ENCODE results near the gene KCNQ1. TPM values are rescaled to one million over a fixed set of nuclear protein-coding genes. Genes with fewer than 3 reads are reported as not detected.

Gene KCNQ1
- total and polyA plus RNA-seq, 8 donors: 14.0 to 61.1 (median 46.7) TPM

DNA sequence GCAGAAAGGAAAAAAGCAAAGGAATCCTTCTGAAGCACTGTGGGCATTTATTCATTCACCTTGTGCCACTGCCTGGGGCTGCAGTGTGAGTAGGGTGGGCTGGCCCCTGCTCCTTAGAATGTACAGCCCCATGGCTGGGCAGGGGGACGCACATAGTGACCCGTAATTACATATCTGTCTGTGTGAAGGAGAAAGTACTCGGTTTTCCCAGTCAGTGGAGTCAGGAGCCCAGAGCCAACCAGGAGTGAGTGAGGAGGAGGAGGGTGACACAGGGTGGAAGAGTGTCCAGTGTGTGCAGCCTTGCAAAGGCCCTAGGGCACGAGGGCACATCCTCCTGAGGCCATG lies 348.9 kb downstream of the KCNQ1 start:
- H3K27ac ChIP-seq: no peak overlapping the region
- TF ChIP-seq, protein P1, sequence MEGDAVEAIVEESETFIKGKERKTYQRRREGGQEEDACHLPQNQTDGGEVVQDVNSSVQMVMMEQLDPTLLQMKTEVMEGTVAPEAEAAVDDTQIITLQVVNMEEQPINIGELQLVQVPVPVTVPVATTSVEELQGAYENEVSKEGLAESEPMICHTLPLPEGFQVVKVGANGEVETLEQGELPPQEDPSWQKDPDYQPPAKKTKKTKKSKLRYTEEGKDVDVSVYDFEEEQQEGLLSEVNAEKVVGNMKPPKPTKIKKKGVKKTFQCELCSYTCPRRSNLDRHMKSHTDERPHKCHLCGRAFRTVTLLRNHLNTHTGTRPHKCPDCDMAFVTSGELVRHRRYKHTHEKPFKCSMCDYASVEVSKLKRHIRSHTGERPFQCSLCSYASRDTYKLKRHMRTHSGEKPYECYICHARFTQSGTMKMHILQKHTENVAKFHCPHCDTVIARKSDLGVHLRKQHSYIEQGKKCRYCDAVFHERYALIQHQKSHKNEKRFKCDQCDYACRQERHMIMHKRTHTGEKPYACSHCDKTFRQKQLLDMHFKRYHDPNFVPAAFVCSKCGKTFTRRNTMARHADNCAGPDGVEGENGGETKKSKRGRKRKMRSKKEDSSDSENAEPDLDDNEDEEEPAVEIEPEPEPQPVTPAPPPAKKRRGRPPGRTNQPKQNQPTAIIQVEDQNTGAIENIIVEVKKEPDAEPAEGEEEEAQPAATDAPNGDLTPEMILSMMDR (IDR thresholded peaks at IDR 0.05): no peak
- no peaks in the 10 kb centered on the region for H3K4me1 ChIP-seq
- FAIRE-seq (no peak), ATAC-seq (no peak), DNase-seq (peak in 2 of 6 donors; percentile 6 to 39)
- H3K4me3 ChIP-seq: no peak overlapping the region
- intact Hi-C loops (cut with DNase I): no loop called here
- no peaks in the 10 kb centered on the region for H3K27me3 ChIP-seq
- 94 to 95% methylated on average over 4 of the region's 4 CpGs for WGBS, 2 donors
- no peaks in the 10 kb centered on the region for H3K9me3 ChIP-seq
- no peaks in the 10 kb centered on the region for H3K36me3 ChIP-seq

DNA sequence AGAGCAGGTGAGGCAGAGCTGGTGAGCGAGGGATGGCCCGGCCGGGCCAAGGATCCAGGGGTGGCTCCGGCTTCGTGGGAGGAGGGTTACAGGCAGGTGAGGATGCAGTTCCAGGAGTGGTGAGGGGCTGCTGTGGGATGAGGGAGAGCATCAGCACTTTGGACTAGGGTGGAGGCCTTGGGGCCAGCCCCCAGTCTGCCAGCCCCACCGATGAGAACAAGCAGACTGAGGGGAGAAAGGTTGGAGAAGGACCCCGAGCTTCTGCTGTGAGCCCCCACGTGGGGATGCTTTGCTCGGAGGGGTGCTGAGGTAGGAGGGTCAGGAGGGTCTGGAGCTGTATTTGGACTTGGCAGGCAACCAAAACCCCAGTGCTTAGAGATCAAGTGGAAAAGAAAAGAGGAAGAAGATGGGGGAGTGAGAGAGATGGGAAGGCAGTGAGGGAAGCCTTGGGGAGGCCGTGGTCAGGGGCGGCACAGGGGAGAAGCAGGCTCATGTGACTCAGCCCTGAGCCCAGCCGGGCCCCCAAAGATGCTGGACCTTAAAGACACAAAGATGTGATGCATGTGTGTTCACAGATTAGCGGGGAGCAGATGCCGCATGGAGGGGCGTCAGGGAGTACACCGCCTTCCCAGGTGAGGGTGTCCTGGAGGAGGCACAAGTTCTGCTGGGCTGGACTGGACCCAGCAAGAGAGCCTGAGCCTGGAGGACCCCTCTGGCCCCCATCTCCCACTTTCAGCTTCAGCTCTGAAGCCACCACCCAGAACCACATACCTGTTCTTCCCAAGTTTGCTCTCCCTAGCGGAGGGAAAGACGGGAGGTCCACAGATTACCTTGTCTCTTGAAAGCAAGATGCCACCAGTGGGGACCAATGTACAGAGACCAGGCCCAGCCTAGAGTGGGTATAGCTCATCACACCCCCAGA lies 349.5 kb downstream of the KCNQ1 start:
- no peaks in the 10 kb centered on the region for H3K36me3 ChIP-seq
- TF ChIP-seq, protein P1 (IDR thresholded peaks at IDR 0.05): no peak
- peak in 5 of 6 donors; percentile 2 to 47 (median 21) for DNase-seq
- no peak for FAIRE-seq
- no peaks in the 10 kb centered on the region for H3K9me3 ChIP-seq
- no peak overlapping the region for H3K27ac ChIP-seq
- no peaks in the 10 kb centered on the region for H3K27me3 ChIP-seq
- WGBS, 2 donors: 92 to 95% methylated on average over 18 of the region's 18 CpGs
- no peak for ATAC-seq
- H3K4me1 ChIP-seq: no peaks in the 10 kb centered on the region
- intact Hi-C loops (cut with DNase I): no loop called here
- H3K4me3 ChIP-seq: no peak overlapping the region

DNA sequence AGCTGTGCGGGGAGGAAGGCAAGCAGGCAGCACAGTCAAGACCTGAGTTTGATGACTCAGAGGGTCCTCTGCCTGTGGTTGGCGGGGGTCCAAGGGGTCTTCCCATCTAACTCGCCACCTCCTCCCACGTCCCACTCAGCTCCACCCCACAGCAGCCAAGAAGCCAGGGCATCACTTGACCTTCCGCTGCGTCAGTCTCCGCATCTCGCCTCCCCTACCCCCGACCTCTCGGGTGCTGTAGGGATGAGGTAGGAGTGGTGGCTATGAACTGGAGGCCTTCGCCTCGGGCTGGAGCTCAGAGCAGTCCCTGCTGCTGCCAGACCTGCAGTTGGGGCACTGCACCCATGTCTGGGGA lies 350.1 kb downstream of the KCNQ1 start:
- DNase-seq: peak in 4 of 6 donors; percentile 12 to 64 (median 36)
- no peak for FAIRE-seq
- TF ChIP-seq, protein P1 (IDR thresholded peaks at IDR 0.05): no peak
- H3K4me3 ChIP-seq: no peak overlapping the region
- ATAC-seq: no peak
- no peak overlapping the region for H3K27ac ChIP-seq
- H3K4me1 ChIP-seq: no peaks in the 10 kb centered on the region
- 91 to 93% methylated on average over 12 of the region's 12 CpGs for WGBS, 2 donors
- no peaks in the 10 kb centered on the region for H3K9me3 ChIP-seq
- H3K27me3 ChIP-seq: no peaks in the 10 kb centered on the region
- no peaks in the 10 kb centered on the region for H3K36me3 ChIP-seq
- intact Hi-C loops (cut with DNase I): no loop called here

DNA sequence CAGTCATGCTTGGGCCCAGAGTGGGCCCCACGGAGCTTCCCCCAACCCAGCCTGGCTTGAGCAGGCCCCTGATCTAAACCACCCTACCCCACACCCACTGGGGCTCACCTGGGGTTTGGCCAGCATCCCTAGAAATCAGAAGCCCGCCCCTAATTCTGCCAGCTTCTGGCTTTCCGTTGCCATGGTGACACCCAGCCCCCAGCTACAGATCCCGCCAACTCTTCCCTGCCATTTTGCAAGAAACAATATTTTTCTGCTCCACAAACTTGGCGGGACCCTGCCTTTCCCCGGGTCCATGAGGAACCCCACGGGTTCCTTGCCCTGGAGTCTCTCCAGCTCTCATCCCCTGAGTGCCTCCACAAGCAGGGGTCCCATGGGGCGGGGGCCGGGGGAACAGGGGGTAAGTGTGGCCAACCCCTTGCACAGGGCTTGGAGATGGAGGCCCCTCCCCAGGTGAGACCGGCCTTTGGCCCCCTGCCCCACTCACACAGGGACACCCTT lies 350.7 kb downstream of the KCNQ1 start:
- ATAC-seq: no peak
- H3K4me1 ChIP-seq: no peaks in the 10 kb centered on the region
- H3K36me3 ChIP-seq: no peaks in the 10 kb centered on the region
- H3K9me3 ChIP-seq: no peaks in the 10 kb centered on the region
- TF ChIP-seq, protein P1 (IDR thresholded peaks at IDR 0.05): no peak
- H3K27me3 ChIP-seq: no peaks in the 10 kb centered on the region
- DNase-seq: peak in 5 of 6 donors; percentile 1 to 50 (median 19)
- no peak for FAIRE-seq
- intact Hi-C loops (cut with DNase I): no loop called here
- no peak overlapping the region for H3K4me3 ChIP-seq
- 95 to 96% methylated on average over 10 of the region's 10 CpGs for WGBS, 2 donors
- H3K27ac ChIP-seq: no peak overlapping the region

DNA sequence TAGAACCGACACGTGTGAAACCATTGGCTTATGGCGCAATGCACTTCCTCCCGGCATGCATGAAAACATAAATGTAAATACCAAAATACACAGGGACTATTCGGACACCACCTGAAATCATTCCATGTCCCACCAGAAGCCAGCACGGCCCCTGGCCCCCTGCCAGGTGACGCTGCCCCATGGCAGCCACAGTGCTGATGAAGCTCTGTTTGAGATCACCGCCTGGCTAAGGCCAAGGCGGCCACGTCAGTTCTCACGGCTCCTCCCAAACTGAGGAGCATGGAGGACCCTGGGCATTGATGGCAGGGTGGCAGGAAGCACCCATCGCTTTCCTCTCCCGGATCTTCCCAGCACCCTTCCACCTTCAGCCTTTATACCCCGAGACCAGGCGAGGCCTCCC lies 351.3 kb downstream of the KCNQ1 start:
- no peak for FAIRE-seq

More for the DNA sequence above, 351.3 kb downstream of the KCNQ1 start:
- TF ChIP-seq, protein P1 (IDR thresholded peaks at IDR 0.05): no peak
- H3K27me3 ChIP-seq: no peaks in the 10 kb centered on the region
- no peaks in the 10 kb centered on the region for H3K4me1 ChIP-seq
- intact Hi-C loops (cut with DNase I): no loop called here
- WGBS, 2 donors: 92 to 97% methylated on average over 15 of the region's 15 CpGs
- no peak overlapping the region for H3K27ac ChIP-seq
- no peak for ATAC-seq
- peak in 4 of 6 donors; percentile 10 to 54 (median 18) for DNase-seq
- H3K36me3 ChIP-seq: no peaks in the 10 kb centered on the region
- no peak overlapping the region for H3K4me3 ChIP-seq
- no peaks in the 10 kb centered on the region for H3K9me3 ChIP-seq
